ENCODE results near the gene UNC119. TPM values are rescaled to one million over a fixed set of nuclear protein-coding genes. Genes with fewer than 3 reads are reported as not detected.
A peak's percentile ranks its signal among the peaks of the same experiment; 100 is the strongest.

UNC119 gene
- total and polyA plus RNA-seq, 2 of the 13 experiments (the other 11 are each of a cell fraction or from before 2014, with no cell fraction given) = 10.4 to 63.1 TPM

- TF ChIP-seq HOXA3 (CRISPR knock-in tag; IDR thresholded peaks at IDR 0.05) (peak; percentile 4; the same call in 1 of the 2 replicates), ARNT2 (CRISPR knock-in tag; IDR thresholded peaks at IDR 0.05; ENCODE audit: low read depth) (no peak), NAIF1 (CRISPR knock-in tag; IDR thresholded peaks at IDR 0.05; ENCODE audit: borderline replicate concordance) (no peak), SMARCE1 (IDR thresholded peaks at IDR 0.05; ENCODE audit: borderline replicate concordance) (no peak), MLX (CRISPR knock-in tag; IDR thresholded peaks at IDR 0.05) (no peak), ZFAT (CRISPR knock-in tag; conservative IDR thresholded peaks at IDR 0.05) (no peak), MXD4 (CRISPR knock-in tag; IDR thresholded peaks at IDR 0.05) (peak; percentile 29; the same call in 1 of the 2 replicates), ZNF232 (CRISPR knock-in tag; IDR thresholded peaks at IDR 0.05; ENCODE audit: borderline replicate concordance) (0 out of 2 replicates have a peak, but pooled peaks have one; percentile 14), NRL (CRISPR knock-in tag; IDR thresholded peaks at IDR 0.05; ENCODE audit: borderline replicate concordance) (no peak), ZBTB33 (CRISPR knock-in tag; IDR thresholded peaks at IDR 0.05) (no peak), CBX1 (IDR thresholded peaks at IDR 0.05; ENCODE audit: low read depth) (no peak), ATF5 (CRISPR knock-in tag; IDR thresholded peaks at IDR 0.05; ENCODE audit: low read depth) (no peak), MTA3 (CRISPR knock-in tag; IDR thresholded peaks at IDR 0.05) (no peak), ZNF235 (CRISPR knock-in tag; IDR thresholded peaks at IDR 0.05; ENCODE audit: borderline replicate concordance) (no peak), SALL1 (CRISPR knock-in tag; IDR thresholded peaks at IDR 0.05) (0 out of 2 replicates have a peak, but pooled peaks have one; percentile 11), CCAR2 (optimal IDR thresholded peaks at IDR 0.05; ENCODE audit: low read depth, low read length) (no peak), ZKSCAN1 (IDR thresholded peaks at IDR 0.05; ENCODE audit: low read length) (no peak), ZNF747 (CRISPR knock-in tag; IDR thresholded peaks at IDR 0.05; ENCODE audit: borderline replicate concordance) (0 out of 2 replicates have a peak, but pooled peaks have one; percentile 7), POGZ (CRISPR knock-in tag; IDR thresholded peaks at IDR 0.05) (no peak), ZSCAN12 (CRISPR knock-in tag; IDR thresholded peaks at IDR 0.05) (no peak), GABPB1 (CRISPR knock-in tag; IDR thresholded peaks at IDR 0.05) (no peak), ZNF281 (CRISPR knock-in tag; IDR thresholded peaks at IDR 0.05; ENCODE audit: borderline replicate concordance) (no peak), HNRNPH1 (optimal IDR thresholded peaks at IDR 0.05; ENCODE audit: low read depth, low read length) (no peak), ZFP37 (CRISPR knock-in tag; IDR thresholded peaks at IDR 0.05; ENCODE audit: borderline replicate concordance) (no peak)
Observed at GRCh38 chr17:28570716-28571360, 18.4 kb upstream of the UNC119 start (continued).
